ENCODE measurements around the gene BMERB1. TPM values are rescaled to one million over a fixed set of nuclear protein-coding genes. Genes with fewer than 3 reads are reported as not detected.

BMERB1 gene
- total RNA-seq, 2 donors from 2014 or later, result 55.0 to 55.3 TPM

DNA sequence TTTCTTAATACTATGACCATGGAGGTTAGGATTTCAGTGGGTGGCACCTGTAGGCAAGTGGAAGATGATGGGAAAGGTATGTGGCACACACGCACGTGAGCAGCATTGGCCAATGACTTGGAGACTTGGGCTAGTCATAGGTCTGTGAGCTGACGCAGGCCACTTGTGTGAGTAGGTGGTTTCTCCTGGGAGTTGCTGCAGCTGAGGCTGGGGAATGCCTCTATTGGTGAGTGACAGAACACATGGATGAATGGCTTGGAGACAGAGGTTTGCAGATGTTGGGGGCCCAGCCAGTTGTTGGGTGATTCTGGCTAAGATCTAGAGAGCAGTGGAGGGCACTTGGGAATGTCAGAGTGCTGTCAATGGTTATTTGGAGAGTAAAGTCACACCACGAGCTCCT, 144.4 kb downstream of the BMERB1 start:
- Histone ChIP-seq H3K9me3 (no peaks in the 10 kb centered on the region), H3K4me1 (no peaks in the 10 kb centered on the region), H3K36me3 (peaks cover 24% of the 10 kb centered on the region), H3K27me3 (no peaks in the 10 kb centered on the region), H3K27ac (no peak overlapping the region), H3K4me3 (no peak overlapping the region)
- DNase-seq (ENCODE audit: low spot score), result no peak
- TF ChIP-seq, protein P1, sequence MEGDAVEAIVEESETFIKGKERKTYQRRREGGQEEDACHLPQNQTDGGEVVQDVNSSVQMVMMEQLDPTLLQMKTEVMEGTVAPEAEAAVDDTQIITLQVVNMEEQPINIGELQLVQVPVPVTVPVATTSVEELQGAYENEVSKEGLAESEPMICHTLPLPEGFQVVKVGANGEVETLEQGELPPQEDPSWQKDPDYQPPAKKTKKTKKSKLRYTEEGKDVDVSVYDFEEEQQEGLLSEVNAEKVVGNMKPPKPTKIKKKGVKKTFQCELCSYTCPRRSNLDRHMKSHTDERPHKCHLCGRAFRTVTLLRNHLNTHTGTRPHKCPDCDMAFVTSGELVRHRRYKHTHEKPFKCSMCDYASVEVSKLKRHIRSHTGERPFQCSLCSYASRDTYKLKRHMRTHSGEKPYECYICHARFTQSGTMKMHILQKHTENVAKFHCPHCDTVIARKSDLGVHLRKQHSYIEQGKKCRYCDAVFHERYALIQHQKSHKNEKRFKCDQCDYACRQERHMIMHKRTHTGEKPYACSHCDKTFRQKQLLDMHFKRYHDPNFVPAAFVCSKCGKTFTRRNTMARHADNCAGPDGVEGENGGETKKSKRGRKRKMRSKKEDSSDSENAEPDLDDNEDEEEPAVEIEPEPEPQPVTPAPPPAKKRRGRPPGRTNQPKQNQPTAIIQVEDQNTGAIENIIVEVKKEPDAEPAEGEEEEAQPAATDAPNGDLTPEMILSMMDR (IDR thresholded peaks at IDR 0.05), result no peak

DNA sequence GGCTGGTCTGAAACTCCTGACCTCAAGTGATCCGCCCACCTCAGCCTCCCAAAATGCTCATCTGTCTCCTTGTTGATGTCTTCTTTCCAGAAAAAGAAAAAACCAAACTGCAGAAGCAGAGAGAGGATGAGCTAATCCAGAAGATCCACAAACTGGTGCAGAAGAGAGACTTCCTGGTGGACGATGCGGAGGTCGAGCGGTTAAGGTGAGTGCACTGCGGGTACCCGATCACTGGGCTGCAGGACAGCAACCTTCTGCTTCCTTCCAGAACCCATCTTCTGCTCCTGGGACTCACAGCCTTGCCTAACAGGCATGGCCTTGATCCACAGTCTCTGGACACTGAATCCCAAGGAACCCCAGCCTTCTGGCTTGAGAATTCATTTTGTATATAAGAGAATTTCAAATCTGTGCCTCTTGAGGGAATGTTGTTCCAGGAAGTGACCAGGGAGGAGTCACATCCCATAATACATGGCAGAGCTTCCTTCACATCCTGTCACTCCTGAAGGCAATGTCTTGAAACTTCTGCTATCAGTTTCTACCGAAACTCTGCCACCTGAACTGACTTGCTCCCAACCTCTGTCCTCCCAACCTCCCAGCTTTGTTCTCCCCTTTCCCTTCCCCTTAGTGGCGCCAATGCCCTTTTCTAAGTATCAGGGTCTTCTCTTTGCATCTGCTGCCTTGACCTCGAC, 146.9 kb downstream of the BMERB1 start:
- Histone ChIP-seq H3K4me3 (no peak overlapping the region), H3K27me3 (no peaks in the 10 kb centered on the region), H3K9me3 (peaks cover 0 to 15% of the 10 kb centered on the region in 2 donors), H3K4me1 (no peaks in the 10 kb centered on the region), H3K27ac (no peak overlapping the region), H3K36me3 (peaks cover 32% of the 10 kb centered on the region)
- DNase-seq (ENCODE audit: low spot score), result no peak
- TF ChIP-seq, protein P1 (IDR thresholded peaks at IDR 0.05), result no peak

DNA sequence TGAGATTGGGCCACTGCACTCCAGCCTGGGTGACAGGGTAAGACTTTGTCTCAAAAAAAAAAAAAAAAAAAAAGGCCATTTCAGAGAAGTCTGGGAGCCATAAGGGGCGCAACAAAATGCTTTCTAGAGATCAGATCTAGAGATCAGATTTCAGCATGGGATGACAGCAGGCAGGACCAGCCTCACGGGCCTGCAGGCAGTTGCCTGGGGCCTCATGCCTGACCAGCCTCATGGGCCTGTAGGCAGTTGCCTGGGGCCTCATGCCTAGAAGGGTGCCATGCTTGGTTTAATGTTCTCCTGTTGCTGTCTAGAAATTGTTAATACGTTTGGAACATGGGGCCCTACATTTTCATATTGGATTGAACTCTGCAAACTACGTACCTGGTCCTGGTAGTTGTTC, 149.1 kb downstream of the BMERB1 start:
- H3K36me3 ChIP-seq, result peaks cover 52% of the 10 kb centered on the region

DNA sequence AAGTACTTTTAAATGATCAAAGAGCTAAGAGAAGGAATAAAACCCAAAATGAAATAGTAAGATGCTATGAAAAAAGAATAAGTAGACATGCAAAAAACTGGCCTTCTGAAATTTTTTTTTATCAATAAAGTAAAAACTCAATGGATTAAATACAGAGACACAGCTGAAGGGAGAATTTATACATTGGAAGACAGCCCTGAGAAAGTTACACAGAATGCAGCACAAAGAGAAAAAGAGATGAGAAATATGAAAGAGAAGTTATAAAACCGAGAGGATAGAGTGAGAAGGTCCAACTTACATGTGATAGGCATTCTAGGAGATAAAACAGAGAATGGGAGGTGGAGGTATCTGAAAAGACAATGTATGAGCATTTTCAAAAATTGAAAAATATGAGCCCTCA, 151.6 kb downstream of the BMERB1 start:
- TF ChIP-seq, protein P1 (IDR thresholded peaks at IDR 0.05), result no peak
- H3K36me3 ChIP-seq, result peaks cover 64% of the 10 kb centered on the region

More for the DNA sequence above, 149.1 kb downstream of the BMERB1 start:
- Histone ChIP-seq H3K27me3 (no peaks in the 10 kb centered on the region), H3K4me3 (no peak overlapping the region), H3K4me1 (no peaks in the 10 kb centered on the region), H3K27ac (no peak overlapping the region), H3K9me3 (peaks cover 0 to 19% of the 10 kb centered on the region in 2 donors)
- TF ChIP-seq, protein P1 (IDR thresholded peaks at IDR 0.05), result no peak
- no peak for DNase-seq (ENCODE audit: low spot score)

DNA sequence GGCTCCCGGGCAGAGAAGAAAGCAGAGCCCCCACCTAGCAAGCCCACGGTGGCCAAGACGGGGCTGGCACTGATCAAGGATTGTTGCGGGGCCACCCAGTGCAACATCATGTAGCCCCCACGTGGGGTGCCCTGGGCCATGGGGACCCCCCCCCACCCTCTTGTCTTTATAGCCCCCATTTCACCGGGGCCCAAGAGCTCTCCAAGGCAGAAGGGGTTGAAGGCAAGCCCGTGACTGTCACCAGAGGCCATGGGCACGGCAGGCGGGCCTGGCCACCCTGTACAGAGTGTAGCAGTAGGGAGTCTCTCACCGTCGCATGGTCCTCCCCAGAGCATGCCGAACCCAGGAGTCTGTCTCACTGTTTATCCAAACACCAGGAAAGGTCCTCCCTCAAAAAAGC, 152.3 kb downstream of the BMERB1 start:
- peaks cover 60% of the 10 kb centered on the region for H3K36me3 ChIP-seq
- H3K9me3 ChIP-seq, result peaks cover 0 to 19% of the 10 kb centered on the region in 2 donors
- DNase-seq (ENCODE audit: low spot score), result no peak
- H3K27me3 ChIP-seq, result no peaks in the 10 kb centered on the region
- no peak overlapping the region for H3K4me3 ChIP-seq
- peaks cover 0 to 19% of the 10 kb centered on the region in 2 donors for H3K4me1 ChIP-seq
- H3K27ac ChIP-seq, result no peak overlapping the region
- TF ChIP-seq, protein P1 (IDR thresholded peaks at IDR 0.05), result no peak

More for the DNA sequence above, 151.6 kb downstream of the BMERB1 start:
- Histone ChIP-seq H3K4me1 (peaks cover 0 to 13% of the 10 kb centered on the region in 2 donors), H3K4me3 (no peak overlapping the region), H3K27me3 (no peaks in the 10 kb centered on the region), H3K27ac (no peak overlapping the region), H3K9me3 (peaks cover 0 to 19% of the 10 kb centered on the region in 2 donors)
- DNase-seq (ENCODE audit: low spot score), result no peak
